ENCODE results near the gene PPP2R2C.

GRCh38 chr4:6502147-6502546 is 29.7 kb upstream of the PPP2R2C start:
- TF ChIP-seq POLR2AphosphoS5 (IDR thresholded peaks at IDR 0.05) (no peak), CTCF (IDR thresholded peaks at IDR 0.05) (no peak), POLR2A (IDR thresholded peaks at IDR 0.05; ENCODE audit: low read depth) (no peak), EP300 (IDR thresholded peaks at IDR 0.05) (no peak)
